ENCODE measurements around the gene IL17RE.
"Not testable (repeated sequence)": the region's sequence is repeated elsewhere in the genome, so short reads cannot be mapped to it uniquely, and the experiment has no call there.

The IL17RE gene

GRCh38 chr3:9862391-9863057 lies 40.1 kb upstream of the IL17RE start:
- ChIA-PET POLR2A (ENCODE audit: low non-redundant PET) (no interaction called here), CTCF (no interaction called here)
- no peak for TF ChIP-seq CTCF (conservative IDR thresholded peaks at IDR 0.05; ENCODE audit: low read depth)
- DNase-seq (ENCODE audit: low spot score), result no peak
- H3K27ac ChIP-seq, result peak overlapping the region; percentile 74; the same call in 1 of the 2 replicates

- TF ChIP-seq CTCF (conservative IDR thresholded peaks at IDR 0.05; ENCODE audit: low read depth), result no peak
- POLR2A ChIA-PET (ENCODE audit: low non-redundant PET), result no interaction called here
- DNase-seq (ENCODE audit: low spot score), result no peak
- CTCF ChIA-PET, result no interaction called here
- H3K27ac ChIP-seq, result peak overlapping the region; percentile 74
These were observed 39.4 kb upstream of the IL17RE start for GRCh38 chr3:9863058-9863772.

GRCh38 chr3:9864200-9864927 lies 38.3 kb upstream of the IL17RE start:
- TF ChIP-seq CTCF (conservative IDR thresholded peaks at IDR 0.05; ENCODE audit: low read depth), result no peak
- CTCF ChIA-PET, result interaction anchor here (0.6 kb wide), 1 partner anchor 37 kb away, joined by 3 read pairs; no protein-coding TSS in a partner anchor
- DNase-seq (ENCODE audit: low spot score), result no peak
- H3K27ac ChIP-seq, result peak overlapping the region; percentile 74
- POLR2A ChIA-PET (ENCODE audit: low non-redundant PET), result no interaction called here

GRCh38 chr3:9865125-9865637 lies 37.5 kb upstream of the IL17RE start:
- POLR2A ChIA-PET (ENCODE audit: low non-redundant PET); CTCF ChIA-PET; DNase-seq (ENCODE audit: low spot score): not testable (repeated sequence)
- H3K27ac ChIP-seq, result peak overlapping the region; percentile 74

- POLR2A ChIA-PET (ENCODE audit: low non-redundant PET), result no interaction called here
- DNase-seq (ENCODE audit: low spot score), result no peak
- H3K27ac ChIP-seq, result peak overlapping the region; percentile 56
- no peak for TF ChIP-seq CTCF (conservative IDR thresholded peaks at IDR 0.05; ENCODE audit: low read depth)
- CTCF ChIA-PET, result no interaction called here
These were observed 36.0 kb upstream of the IL17RE start for GRCh38 chr3:9866639-9867038.

GRCh38 chr3:9867106-9867505 lies 35.5 kb upstream of the IL17RE start:
- CTCF ChIA-PET, result no interaction called here
- POLR2A ChIA-PET (ENCODE audit: low non-redundant PET), result no interaction called here
- TF ChIP-seq CTCF (conservative IDR thresholded peaks at IDR 0.05; ENCODE audit: low read depth), result no peak
- DNase-seq (ENCODE audit: low spot score), result no peak
- H3K27ac ChIP-seq, result peak overlapping the region; percentile 56
